ENCODE results near the gene TOP3A.

- TF ChIP-seq CTCF (IDR thresholded peaks at IDR 0.05) = no peak
- no peak for TF ChIP-seq EZH2 (IDR thresholded peaks at IDR 0.05; ENCODE audit: borderline replicate concordance, insufficient read depth, low read depth, low read length, poor library complexity, severe bottlenecking)
Observed at GRCh38 chr17:18224387-18225120, 90.2 kb downstream of the TOP3A start.
